HepG2 (cell line): ENCODE measurements around the gene NEK6. TPM values are rescaled to one million over a fixed set of nuclear protein-coding genes. Genes with fewer than 3 reads are reported as not detected.

ENCODE experiments used
- CBX2 ChIP-seq, 2 experiments: fragments of 200-600 bp in 1 of 2; sonication (generic); formaldehyde crosslinking in 1 of 2; IDR thresholded peaks; 2 replicates each; pipeline versions ENCODE4 v1.7.0 to v1.8.1; 2018 to 2022; ENCODE audit warnings: low read depth in 2 of 2, low read length in 1 of 2, mild to moderate bottlenecking in 1 of 2, missing genetic modification reagents in 1 of 2
- CTCF ChIP-seq: sonication (generic); formaldehyde crosslinking; IDR thresholded peaks from 2 replicates; pipeline ENCODE4 v1.5.0; 2020; ENCODE audit warnings: mild to moderate bottlenecking, missing genetic modification reagents, moderate library complexity
- EEA1 ChIP-seq: sonication (generic); formaldehyde crosslinking; IDR thresholded peaks from 2 replicates; pipeline ENCODE4 v1.5.1; 2020; ENCODE audit warnings: mild to moderate bottlenecking, missing genetic modification reagents, borderline replicate concordance
- JDP2 ChIP-seq: sonication (generic); formaldehyde crosslinking; IDR thresholded peaks from 2 replicates; pipeline ENCODE4 v1.8.1; 2022; ENCODE audit warnings: missing genetic modification reagents, borderline replicate concordance
- KMT2A ChIP-seq: sonication (generic); formaldehyde crosslinking; IDR thresholded peaks from 2 replicates; pipeline ENCODE4 v1.4.0; 2020; ENCODE audit warnings: missing genetic modification reagents
- POLR2A ChIP-seq, 2 experiments: IDR thresholded peaks; 2 replicates each; pipeline ENCODE4 v1.6.1; 2011; ENCODE audit warnings: low read depth in 2 of 2, low read length in 2 of 2, mild to moderate bottlenecking in 1 of 2, moderate library complexity in 1 of 2; ENCODE audit not compliant: insufficient read depth in 1 of 2
- STAG1 ChIP-seq: sonication (generic); formaldehyde crosslinking; IDR thresholded peaks from 2 replicates; pipeline ENCODE4 v1.4.0; 2020; ENCODE audit warnings: missing genetic modification reagents
- TFDP2 ChIP-seq: sonication (generic); formaldehyde crosslinking; IDR thresholded peaks from 2 replicates; pipeline ENCODE4 v1.4.0; 2020; ENCODE audit warnings: missing genetic modification reagents
- ZNF501 ChIP-seq: sonication (generic); formaldehyde crosslinking; IDR thresholded peaks from 2 replicates; pipeline ENCODE4 v1.5.1; 2020; ENCODE audit warnings: mild to moderate bottlenecking, moderate library complexity, missing genetic modification reagents
- ZNF598 ChIP-seq: sonication (generic); formaldehyde crosslinking; IDR thresholded peaks from 2 replicates; pipeline ENCODE4 v1.5.1; 2020; ENCODE audit warnings: mild to moderate bottlenecking, missing genetic modification reagents, borderline replicate concordance
- ZNF607 ChIP-seq: sonication (generic); formaldehyde crosslinking; IDR thresholded peaks from 2 replicates; pipeline ENCODE4 v1.5.1; 2020; ENCODE audit warnings: missing genetic modification reagents, mild to moderate bottlenecking, borderline replicate concordance
- ZSCAN22 ChIP-seq: sonication (generic); formaldehyde crosslinking; IDR thresholded peaks from 2 replicates; pipeline ENCODE4 v1.4.0; 2020; ENCODE audit warnings: mild to moderate bottlenecking, missing genetic modification reagents
- polyA plus RNA-seq, 8 experiments: library from polyadenylated mRNA; depleted of rRNA in 3 of 8; stranded (reverse) in 7 of 8; unstranded in 1 of 8; fragments of >200 nt; fragmentation: Illumina TruSeq in 4 of 8; extraction: Trizol in 4 of 8; gene quantifications; 2 replicates each; pipeline versions ENCODE4 v1.2.1 to v1.2.3, GENCODE V29; 2011 to 2016; ENCODE audit warnings: low read depth in 4 of 8, missing spikeins in 1 of 8, mixed read lengths in 1 of 8; ENCODE audit not compliant: insufficient read depth in 1 of 8
- total RNA-seq, 5 experiments: library from RNA; depleted of rRNA; stranded (reverse); fragments of >200 nt; fragmentation: Illumina TruSeq; extraction: Trizol; gene quantifications; 2 replicates each; pipeline ENCODE4 v1.2.3, GENCODE V29; 2016; ENCODE audit warnings: low read depth in 1 of 5

NEK6 gene
- total and polyA plus RNA-seq, 2 of the 13 experiments (the other 11 are each of a cell fraction or from before 2014, with no cell fraction given), result 30.4 to 119 TPM

- no peak for TF ChIP-seq EEA1 (CRISPR knock-in tag)
- TF ChIP-seq ZSCAN22 (CRISPR knock-in tag), result no peak
- no peak for TF ChIP-seq CBX2 (IDR thresholded peaks at IDR 0.05; ENCODE audit: low read depth, low read length)
- no peak for TF ChIP-seq CBX2 (CRISPR knock-in tag; IDR thresholded peaks at IDR 0.05; ENCODE audit: low read depth)
- no peak for TF ChIP-seq TFDP2
- TF ChIP-seq ZNF501, result 0 out of 2 replicates have a peak, but pooled peaks have one; percentile 34
- TF ChIP-seq CTCF (CRISPR knock-in tag), result peak; percentile 50
- TF ChIP-seq ZNF607 (CRISPR knock-in tag), result 0 out of 2 replicates have a peak, but pooled peaks have one; percentile 6
- TF ChIP-seq JDP2 (CRISPR knock-in tag), result no peak
- TF ChIP-seq KMT2A (CRISPR knock-in tag), result no peak
- TF ChIP-seq STAG1 (CRISPR knock-in tag), result peak; percentile 56
- TF ChIP-seq ZNF598 (CRISPR knock-in tag), result 0 out of 2 replicates have a peak, but pooled peaks have one; percentile 5
- TF ChIP-seq POLR2A (IDR thresholded peaks at IDR 0.05; ENCODE audit: insufficient read depth in 1 of 2, low read depth in 2 of 2, low read length in 2 of 2), result peak in 1 of 2 experiments; percentile 32; a peak in 1 of 4 replicates
- TF ChIP-seq, all 625 proteins: peak for 12
Observed at GRCh38 chr9:124357721-124358361, 100.1 kb downstream of the NEK6 start (continued).
